ELR (cell line): ENCODE data around the gene POLQ.
A peak's percentile ranks its signal among the peaks of the same experiment; 100 is the strongest.
"Not testable (repeated sequence)": the region's sequence is repeated elsewhere in the genome, so short reads cannot be mapped to it uniquely, and the experiment has no call there.

ENCODE experiments used
- DNase-seq: peaks from one replicate; pipeline ENCODE4 v3.0.0-alpha.2; 2015; ENCODE audit warnings: low read depth

The POLQ gene

DNA sequence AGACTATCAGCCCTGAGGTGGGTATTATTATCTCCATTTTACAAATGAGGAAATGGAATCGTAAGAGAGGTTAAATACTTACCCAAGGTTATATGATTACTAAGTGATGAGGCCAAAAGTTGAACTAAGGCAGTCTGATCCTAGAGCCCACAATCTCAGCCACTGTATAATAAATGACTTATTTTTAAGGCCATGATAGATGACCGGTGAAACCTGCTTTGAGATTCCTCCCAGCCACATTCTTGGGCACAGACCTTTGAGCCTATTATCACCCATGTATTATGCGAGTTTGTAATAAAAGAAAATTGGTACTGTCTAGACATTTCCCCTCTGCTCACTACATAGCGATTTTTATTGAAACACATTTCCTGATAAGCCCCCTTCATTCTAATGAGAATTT is 37.4 kb downstream of the POLQ start:
- DNase-seq, result no peak

DNA sequence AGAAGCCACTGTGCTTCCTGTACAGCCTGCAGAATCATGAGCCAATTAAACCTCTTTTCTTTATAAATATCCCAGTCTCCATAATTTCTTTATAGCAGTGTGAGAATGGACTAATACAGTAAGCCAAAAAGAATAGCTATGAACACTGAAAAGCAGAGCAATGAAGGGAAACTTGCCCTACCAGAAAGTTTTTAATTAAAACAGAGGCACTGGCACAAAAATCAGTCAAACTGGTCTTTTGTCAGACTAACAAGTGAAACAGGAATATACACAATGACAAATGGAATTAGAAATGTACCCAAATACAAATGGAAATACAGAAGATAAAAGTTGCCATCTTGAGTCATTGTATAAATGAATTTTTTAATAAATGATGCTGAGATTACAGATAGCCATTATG is 40.5 kb downstream of the POLQ start:
- DNase-seq, result no peak

DNA sequence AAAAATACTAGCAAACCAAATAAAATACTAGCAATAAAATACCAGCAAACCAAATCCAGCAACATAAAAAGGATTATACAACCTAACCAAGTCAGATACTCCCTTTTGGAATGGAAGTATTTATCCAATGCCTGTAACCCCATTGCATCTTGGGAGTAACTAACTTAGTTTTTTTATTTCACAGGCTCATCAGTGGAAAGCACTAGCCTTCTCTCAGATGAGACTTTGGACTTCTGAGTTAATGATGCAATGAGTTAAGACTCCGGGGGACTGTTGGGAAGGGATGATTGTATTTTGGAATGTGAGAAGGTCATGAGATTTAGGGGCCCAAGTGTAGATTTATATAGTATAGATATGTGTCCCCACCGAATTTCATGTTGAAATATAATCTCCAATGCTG is 41.2 kb downstream of the POLQ start:
- DNase-seq, result no peak

DNA sequence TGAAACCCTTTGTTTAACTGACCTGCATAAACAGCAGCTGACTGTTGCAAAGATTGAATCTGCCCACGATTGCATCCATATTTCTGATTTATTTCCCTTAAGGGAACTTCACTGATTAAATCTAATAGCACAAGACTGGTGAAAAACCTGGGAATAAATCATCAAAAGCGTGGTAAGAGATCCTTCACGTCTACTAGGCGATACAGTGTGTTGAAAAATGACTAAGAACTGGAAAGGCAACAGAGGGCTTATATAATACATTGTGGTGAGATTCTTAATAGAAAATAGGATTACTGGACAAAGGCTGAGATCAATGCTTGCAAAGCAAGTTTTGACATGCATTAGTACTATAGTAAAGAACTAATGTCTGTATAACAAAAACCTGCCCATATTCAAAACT is 49.0 kb downstream of the POLQ start:
- DNase-seq, result no peak

DNA sequence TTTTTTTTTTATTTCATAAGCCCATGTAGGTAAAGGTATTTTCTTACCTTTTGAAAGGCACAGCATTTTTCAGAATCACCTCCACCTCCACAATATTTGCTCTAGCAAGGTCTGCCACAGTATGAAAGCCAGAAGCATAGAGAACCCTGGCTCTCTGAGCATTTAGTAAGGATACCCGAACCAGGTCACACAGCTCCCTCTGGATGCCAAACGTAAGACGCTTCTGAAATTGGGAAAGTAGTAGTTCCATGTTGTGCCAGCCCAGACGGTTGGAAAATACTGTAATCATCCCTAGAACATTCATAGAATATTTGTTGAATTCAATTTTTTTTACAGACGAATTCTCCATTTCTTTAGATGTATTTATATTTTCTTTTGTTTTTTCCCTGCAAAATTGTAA is 52.4 kb downstream of the POLQ start:
- DNase-seq, result peak; percentile 16

DNA sequence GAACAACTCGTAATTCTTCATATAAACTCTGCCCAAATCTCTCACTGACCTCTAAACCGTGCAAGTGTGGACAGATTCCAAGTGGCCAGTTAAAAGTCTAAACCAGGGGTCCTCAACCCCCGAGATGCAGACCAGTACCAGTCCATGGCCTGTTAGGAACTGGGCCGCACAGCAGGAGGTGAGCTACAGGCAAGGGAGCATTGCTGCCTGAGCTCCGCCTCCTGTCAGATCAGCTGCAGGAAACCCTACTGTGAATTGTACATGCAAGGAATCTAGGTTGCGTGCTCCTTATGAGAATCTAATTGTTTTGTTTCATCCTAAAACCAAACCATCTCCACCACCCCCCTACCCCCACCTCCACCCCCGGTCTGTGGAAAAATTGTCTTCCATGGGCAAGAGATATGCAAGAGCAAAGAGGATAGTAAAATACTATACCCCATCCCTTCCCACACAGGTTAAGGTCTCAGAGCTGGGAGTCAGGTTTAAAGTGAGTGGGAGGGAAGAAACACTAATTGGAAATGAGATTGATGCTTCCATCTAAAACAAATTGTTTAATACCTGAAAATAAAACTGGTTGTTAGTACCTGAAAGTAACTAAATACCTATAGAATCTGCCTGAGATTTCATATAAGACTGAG is 54.0 kb downstream of the POLQ start:
- DNase-seq, result no peak

DNA sequence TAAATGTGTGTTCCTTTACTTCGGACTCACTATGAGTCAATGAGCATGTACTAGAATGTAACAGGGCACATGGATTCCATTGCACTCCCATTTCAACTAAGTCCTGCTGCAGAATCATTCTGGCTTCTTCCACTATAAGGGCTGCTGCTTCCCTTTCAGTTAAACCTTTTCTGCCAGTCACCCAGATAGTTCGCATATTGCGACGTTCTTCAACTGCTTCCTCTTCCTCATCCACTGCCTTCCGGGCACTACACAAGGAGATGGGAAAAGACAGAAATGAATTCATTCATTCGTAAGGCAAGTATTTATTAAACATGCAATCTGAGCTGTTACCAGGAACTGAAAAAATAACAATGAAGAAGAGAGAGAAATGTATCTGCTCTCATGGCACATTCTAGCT is 55.6 kb downstream of the POLQ start:
- DNase-seq, result no peak

DNA sequence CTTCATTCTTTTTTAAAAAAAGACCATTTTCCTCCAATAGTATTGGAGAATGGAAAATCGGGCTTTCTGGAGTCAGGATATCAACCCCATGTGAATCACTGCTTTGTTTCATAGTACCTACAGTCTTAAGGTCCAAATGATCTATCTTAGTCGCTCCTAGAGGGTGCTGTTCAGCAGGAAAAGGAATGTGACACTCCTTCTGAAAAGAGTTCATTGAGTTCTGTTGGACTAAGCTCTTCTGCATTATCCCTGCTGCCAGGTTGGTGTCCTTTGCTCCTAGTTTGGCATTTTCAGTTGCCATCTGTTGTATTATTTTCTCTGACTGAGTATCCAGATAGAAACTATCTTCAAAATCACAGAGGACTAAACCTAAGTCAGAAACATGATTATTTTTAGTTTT is 57.2 kb downstream of the POLQ start:
- peak; percentile 11 for DNase-seq

DNA sequence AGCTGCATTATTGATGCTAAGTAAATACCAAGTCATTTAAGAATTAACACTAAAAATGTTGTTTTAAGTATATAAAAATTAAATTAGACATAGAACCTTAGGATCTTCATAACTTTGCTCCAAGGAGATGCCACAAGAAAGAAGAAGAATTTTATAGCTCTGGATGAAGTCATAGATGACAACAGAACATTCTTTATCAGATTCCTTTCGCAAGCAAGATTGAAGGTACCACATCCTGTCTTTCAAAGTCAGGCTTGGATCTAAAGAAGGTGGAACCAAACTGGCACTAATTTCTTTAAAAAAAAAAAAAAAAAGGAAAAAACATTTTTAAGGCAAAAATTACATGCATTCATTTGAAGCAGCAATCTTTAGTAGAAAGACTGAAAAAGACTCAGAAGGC is 62.5 kb downstream of the POLQ start:
- DNase-seq, result peak; percentile 81

DNA sequence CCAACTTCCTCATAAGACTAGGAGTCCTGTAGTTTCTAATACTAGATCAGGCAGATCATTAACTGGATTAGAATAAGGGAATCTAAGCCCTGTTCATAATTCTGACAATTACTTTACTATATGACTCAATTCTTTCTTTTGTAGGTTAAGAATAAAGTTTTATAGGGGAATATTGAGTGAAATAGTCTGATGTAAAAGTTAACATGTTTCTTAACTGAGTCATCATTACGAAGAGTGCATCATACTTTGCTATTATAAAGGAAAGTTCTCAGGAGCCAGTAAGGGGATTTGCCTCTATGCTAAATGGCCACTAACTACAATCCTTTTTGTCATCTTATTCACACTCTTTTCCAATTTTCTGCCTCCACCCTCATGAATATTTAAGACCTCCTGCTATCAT is 63.1 kb downstream of the POLQ start:
- DNase-seq, result peak; percentile 93

DNA sequence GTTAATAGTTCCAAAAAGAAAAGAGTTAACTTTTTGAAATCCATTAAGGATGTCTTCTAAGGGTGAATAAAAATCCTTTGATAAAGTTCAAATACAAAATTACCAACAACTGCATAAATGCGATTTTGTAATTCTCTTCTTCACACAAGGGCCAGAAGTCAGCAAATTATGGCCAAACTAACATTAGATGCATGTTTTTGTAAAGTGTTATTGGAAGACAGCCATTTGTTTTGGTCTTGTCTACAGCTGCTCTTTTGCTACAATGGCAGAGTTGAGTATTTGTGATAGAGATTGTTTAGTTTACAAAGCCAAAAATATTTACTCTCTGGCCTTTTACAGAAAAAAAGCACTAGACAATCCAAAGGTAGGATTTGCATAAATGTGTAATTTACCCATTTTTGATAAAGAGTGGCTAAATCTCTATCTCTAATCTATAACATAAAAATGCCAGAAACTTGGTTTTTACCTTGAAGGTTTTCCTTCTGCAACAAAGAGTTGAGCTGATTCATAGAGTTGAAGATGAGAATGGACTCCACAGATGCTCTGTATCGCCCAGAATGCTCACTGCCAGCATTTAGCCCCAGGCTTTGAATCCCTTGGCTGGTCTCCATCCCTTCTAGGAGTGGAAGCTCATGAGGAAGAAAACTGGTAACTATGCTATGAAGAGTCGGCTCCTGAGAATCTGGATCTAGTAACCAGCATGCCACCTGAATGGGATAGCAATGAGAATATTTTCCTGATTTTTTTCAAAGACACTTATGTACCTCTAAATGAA is 64.5 kb downstream of the POLQ start:
- DNase-seq, result peak; percentile 76

DNA sequence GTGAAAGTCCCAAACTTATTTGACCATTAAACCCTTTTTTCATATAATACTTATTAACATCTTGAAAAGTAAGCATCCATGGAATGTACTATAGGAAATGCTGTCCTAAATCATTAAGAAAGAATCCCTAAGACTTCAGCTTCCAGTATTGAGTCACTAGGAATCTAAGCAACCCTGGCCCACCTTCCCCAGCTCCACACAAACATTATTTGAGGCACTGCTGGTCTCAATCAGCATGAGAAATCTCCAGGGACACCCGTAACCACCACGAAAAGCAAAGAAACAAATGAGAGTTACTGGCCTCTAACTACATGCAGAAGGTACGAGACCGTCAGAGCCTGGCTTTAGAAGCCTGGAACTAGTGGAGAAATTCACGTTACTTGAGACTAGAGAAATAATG is 68.2 kb downstream of the POLQ start:
- peak; percentile 87 for DNase-seq

DNA sequence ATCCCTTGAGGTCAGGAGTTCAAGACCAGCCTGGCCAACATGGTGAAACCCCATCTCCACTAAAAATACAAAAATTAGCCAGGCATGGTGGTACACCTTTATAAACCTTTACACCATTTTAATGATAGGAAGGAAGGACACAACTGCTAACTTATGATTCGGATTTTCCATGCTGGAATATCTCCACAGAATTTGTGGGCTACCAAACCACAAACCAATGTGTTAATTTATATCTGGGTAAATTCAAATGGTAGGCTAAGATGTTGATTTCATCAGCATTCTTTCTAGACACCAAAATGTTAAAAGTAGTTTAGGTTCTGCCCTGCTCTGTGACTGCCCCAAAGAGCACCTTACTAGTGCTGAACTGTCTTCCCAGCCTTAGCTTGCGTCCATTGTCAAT is 72.8 kb downstream of the POLQ start:
- DNase-seq, result no peak

DNA sequence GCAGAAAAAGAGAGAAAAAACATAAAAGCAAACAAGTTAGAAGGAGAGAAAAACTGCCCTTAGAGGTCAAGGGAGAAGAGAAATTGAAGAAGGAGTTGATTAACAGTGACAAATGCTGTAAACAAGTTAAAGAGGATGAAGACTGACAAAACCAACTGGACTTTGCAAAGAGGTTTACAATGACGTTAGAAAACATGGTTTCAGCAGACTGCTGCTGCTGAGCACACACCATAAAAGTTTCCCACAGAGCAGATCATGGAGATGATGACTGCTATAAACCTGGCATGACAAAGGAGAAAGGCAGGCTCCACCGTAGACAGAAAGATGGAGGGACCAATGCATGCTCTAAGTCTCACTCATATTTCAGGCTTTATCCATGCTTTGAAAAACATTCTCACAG is 78.7 kb downstream of the POLQ start:
- no peak for DNase-seq

DNA sequence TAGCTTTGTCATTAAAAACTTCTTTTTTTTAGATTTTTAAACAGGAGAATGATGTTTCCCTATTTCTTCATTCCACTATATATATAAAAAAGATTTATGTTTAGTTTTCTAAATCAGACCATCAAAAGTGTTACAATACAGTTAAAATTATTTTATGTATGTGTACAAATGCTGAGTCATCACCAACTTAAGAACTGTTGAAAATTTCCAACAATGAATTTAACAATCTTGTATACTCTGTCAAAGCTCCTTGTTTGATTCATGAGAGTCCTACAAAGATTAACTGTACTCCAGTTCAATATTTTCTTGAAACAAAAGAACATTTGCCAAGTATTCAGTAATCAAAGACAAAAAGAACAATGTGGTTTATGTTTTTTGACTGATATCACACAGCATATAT is 82.0 kb downstream of the POLQ start:
- DNase-seq, result no peak

DNA sequence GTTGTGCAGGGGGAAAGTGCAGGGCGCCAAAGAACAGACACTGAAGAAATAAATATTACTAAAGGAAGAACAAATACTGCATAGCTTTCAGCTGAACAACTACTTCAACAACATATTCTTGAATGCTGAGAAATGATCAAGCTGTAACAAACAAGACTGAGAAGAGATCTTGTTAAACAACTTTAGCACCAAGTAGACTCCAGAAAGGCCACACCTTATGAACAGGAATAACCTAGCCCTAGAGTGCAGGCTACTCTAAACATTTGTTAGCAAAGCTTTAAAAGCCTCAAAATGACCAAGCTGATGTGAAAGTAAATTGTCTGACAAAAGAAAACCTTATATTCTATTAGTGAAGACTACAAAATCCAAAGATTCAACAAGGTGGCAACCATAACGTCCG is 83.2 kb downstream of the POLQ start:
- DNase-seq, result no peak

DNA sequence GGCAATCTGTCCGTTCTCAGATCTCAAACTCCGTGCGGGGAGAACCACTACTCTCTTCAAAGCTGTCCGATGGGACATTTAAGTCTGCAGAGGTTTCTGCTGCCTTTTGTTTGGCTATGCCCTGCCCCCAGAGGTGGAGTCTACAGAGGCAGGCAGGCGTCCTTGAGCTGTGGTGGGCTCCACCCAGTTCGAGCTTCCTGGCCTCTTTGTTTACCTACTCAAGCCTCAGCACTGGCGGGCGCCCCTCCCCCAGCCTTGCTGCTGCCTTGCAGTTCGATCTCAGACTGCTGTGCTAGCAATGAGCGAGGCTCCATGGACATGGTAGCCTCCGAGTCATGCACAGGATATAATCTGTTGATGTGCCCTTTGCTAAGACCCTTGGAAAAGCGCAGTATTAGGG is 94.0 kb downstream of the POLQ start:
- DNase-seq, result not testable (repeated sequence)

DNA sequence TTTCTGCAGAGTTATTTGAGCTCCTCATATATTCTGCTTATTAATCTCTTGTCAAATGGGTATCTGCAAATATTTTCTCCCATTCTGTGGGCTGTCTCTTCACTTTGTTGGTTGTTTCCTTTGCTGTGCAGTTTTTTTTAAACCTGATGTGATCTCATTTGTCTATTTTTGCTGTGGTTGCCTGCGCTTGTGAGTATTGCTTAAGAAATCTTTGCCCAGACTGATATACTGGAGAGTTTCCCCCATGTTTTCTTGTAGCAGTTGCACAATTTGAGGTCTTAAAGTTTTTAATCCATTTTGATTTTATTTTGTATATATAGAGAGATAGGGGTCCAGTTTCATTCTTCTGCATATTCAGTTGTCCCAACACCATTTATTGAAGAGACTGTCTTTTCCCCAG is 102.3 kb downstream of the POLQ start:
- DNase-seq, result no peak

DNA sequence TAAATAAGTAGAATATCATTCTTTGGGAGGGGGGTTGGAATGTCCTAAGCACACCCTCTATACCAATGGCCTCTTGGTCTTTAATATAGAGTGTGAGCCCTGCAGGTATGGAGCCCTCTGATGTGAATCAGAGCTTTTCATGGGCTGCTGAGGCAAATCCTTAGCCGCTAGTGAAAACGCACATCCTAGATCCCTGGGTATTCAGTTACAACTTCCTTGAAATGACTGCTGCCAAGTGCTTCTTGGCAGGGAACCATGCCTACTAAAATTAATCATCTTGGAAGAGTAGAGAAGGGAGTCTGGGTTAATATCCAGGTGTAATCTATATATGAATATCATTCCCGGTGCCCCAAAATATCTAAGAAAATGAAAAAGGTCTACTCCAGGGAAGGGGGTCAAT is 109.1 kb downstream of the POLQ start:
- DNase-seq, result no peak

DNA sequence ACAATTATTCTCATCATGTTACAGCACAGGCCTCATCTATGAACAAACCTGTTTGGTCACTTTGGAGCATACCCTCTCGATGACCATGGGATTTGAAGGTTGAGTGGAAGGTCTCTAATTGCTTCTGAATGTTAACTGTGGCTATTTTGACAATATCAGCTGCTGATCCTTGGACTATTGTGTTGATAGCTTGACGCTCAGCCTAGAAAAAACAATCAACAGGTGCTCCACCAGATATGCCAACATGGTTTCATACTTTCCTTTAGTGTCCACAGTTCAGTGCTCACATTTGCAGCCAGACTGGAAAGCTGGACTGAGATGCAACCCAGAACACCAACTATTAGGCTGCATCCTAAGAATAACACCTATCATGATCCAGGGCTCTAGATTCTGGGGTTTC is 109.7 kb downstream of the POLQ start:
- no peak for DNase-seq

DNA sequence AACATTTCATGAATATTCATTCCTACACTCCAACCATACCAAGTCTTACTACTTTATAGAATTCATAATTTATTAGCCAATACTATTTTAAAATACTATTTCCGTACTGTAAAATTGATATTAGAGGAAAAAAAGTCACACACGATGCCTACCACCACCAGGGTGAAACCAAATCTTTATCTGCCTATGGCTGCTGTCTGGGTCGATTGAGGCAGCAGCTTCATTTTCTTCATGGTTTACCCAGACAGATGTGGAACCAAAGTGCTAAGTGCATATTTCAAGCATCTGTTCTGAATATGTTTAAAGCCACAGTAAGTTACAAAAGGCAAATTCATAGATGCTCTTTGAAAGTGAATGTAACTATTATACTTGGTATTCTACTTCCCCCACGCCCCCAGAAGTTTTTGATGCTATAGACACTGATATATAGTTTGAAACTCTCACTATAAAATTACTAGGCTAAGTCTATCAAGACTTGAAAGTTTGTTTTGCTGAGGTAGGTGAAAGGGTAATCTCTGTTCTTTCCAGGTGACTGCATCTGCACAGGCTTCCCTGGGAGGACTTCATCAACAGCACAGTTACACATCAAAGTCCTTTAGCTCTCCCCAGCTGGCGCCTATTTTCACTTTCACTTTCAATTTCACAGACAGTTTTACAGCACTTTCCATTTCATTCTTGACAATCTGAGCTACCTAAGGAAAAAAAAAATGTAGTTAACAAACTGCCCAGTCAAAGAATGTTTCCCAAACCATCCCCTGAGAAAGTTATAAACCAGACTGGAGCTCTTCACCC is 113.9 kb downstream of the POLQ start:
- peak; percentile 34 for DNase-seq

DNA sequence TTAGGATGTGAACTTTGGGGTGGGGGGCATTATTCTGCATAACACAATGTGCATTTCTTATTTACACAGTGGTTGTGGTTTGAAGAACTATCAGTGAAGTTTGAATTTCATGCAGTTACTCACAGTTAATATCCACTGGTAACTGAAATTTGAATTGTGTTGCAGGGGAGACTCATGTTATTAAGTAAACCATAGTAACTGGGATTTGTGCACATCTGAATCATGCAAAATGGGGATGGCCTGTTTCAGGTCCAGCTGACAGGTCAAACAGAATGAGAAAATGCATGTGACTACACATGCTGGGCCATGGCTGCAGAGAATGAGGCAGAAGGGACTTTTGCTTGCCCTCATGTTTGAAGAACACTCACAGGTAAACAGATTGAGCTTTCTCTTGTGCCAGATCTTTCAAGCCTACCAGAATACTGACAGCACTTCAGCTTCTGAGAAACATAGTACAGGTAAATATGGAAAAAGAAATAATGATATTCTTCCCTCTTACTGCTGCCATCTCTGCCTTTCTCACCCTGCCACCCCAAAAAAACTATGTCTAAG is 115.0 kb downstream of the POLQ start:
- no peak for DNase-seq

DNA sequence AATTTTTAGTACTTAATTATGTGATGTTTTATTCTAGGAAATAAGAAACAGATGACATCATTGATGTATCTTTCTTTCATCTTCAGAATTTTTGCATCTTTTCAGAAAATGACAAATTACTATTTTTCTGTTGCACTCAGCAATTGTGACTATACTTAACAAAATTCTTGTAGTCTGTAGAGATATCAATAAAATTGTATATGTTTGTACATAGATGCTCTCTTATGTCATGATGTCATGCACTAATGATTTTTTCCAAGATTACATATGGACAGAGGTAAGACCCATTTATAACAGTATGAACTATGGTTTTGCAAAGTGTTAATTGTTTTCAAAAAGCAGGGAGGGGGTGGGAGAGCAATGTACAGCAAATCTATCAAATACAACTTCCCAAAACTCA is 121.2 kb downstream of the POLQ start:
- DNase-seq, result no peak
